COR-L47 (cell line): ENCODE results near the gene PTPN13.
"Not testable (repeated sequence)": the region's sequence is repeated elsewhere in the genome, so short reads cannot be mapped to it uniquely, and the experiment has no call there.

Source experiments
- DNase-seq: peaks from one replicate; lab custom pipeline; 2025; lab: John Stamatoyannopoulos, UW

The PTPN13 gene

DNA sequence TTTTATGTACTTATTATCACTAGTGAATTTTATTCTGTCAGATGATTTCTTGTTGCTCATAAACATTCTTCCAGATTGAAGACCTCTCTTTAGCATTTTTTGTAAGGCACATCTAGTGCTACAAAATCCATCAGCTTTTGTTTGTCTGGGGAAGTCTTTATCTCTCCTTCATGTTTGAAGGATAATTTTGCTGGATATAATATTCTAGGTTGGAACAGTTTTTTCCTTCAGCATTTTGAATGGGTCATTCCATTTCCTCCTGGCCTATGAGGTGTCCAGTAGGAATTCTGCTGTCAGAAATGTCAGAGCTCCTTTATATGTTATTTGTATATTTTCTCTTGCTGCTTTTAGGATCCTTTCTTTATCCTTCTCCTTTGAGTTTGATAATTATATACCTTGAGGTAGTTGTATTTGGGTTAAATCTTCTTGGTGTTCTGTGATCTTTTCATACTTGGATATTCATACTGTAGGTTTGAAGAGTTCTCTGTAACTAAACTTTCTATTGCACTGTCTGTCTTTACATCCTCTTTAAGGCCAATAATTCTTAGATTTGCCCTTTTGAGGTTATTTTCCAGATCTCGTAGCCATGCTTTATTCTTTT lies 58.3 kb downstream of the PTPN13 start:
- DNase-seq, result no peak

DNA sequence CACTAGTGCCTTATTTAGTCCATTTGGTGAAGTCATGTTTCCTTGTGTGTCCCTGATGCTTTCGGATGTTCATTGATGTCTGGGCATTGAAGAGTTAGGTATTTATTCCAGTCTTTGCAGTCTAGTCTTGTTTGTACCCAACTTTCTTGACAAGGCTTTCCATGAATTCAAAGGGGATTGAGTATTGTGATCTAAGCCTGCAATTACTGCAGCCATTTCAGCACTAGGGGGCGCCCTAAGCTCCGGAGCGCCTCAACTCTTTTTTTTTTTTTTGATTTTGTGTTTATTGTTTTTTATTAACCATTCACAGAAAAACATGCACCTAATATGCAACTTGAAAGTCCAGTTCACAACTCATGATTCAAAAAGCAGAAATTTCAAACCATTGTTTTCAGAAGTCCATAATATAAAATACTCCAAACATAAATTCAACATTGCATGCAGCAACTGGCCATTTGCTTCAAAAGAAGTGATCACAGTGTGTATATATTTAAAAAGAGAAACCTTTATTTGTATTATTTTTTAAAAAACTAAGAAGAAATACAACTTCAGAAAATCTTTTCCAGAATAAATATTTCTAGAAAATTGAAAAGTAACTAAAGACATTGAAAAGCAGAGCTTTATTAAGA lies 59.2 kb downstream of the PTPN13 start:
- DNase-seq, result no peak

DNA sequence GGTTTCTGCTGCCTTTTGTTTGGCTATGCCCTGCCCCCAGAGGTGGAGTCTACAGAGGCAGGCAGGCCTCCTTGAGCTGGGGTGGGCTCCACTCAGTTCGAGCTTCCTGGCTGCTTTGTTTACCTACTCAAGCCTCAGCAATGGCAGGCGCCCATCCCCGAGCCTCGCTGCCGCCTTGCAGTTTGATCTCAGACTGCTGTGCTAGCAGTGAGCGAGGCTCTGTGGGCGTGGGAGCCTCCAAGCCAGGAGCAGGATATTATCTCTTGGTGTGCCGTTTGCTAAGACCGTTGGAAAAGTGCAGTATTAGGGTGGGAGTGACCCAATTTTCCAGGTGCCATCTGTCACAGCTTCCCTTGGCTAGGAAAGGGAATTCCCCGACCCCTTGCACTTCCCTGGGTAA lies 62.7 kb downstream of the PTPN13 start:
- DNase-seq, result not testable (repeated sequence)

DNA sequence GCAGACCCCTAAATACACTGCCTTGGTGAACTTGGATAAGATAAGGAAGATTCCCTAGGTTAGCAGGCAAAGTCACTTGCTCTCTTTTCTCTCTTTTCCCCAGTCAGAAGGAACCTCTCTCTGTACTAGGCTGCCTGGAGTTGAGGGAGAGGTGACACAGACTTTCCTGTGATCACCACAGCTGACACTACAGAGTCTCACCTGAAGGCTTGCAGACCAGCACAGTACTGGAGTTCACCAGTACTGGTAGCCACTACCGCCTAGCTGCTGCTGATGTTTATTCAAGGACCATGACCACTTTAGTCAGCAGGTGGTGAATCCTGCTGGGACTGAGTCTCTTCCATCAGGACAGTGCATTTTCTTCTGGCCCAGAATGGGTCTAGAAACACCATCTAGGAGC lies 63.3 kb downstream of the PTPN13 start:
- no peak for DNase-seq

DNA sequence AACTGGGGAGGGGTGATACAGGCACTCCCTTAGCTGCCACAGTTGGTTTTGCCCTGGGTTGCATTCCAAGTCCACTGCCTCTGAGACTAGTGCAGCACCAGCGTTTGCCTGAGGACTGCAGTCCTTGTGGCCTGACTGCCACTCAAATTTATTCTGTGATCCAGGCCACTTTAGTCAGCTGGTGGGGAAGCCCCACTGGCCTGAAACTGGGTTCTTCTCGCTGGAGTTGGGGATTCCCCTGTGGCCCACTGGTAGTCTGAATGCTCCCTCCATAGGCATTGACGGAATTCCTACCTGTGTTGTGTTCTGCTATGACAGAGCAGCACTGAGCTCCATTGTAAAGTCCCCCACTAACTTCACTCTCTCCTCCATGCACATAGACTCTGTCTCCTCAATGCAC lies 63.8 kb downstream of the PTPN13 start:
- no peak for DNase-seq

DNA sequence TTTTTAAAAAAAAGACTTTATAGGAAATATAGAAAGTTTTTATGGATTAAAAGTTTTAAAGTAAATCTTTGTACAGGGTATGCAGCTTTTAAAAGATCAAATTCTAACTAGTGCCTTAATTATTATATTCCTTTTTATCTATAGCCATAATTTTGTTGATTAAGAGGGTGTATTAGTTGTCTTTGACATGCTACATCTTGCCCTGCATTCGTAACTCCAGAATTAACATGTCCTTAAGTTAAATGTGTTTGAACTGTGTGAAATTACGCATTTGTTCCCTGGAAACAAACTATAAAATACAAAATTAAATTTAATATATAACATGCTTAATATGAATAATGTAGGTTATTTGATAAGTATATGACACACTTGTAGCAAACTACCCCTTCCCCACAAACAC lies 66.3 kb downstream of the PTPN13 start:
- DNase-seq, result no peak

DNA sequence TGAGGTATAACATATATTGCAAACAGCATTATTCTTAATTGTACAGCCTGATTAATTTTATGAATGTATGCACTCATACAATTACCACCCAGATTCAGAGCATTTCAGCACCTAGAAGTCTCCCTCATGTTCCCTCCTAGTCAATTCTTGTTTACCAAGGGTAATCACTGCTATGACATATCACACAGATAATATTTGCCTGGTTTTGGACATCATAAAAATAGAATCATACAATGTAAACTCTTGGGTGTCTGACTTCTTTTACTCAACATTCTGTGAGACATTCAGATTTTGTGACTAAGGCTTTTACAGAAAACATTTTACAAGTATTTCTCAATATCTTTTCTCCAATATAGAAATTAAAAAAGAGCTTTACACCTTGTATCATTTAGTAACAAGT lies 66.9 kb downstream of the PTPN13 start:
- no peak for DNase-seq

DNA sequence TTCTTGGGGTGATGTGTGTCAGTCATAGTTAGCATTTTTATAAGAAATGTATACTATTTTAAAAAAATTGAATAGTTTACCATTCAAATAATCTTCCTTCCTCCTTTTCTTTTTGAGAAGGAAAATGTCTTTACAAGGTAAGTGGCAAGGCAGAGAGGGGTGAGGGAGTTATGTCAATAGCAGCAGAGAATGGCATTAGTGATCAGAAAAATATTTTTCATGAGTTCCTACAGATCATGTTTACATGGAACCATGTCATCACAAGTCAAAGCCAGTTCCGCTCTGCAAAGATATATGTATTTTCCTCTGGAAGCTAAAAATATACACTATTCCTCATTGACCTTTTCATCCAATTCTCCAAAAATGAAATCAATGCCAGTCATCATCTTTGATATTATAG lies 67.3 kb downstream of the PTPN13 start:
- no peak for DNase-seq

DNA sequence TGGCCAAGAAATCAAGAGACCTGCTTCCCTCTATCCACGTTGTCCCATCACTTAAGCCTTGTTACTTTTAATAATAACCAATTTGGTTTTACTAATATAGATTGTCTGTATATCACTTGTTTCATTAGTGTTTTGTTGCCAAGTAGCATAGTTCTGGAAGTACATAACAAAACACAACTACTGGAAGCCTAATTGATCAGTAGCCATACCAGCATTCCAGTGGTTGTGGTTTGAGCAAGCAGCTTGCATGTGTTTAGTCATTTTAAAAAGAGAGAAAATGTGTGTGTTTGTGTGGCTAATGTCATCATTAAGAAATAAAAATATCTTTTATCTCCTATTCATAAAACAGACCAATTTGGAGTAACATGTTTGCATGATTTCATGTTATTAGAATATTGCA lies 70.8 kb downstream of the PTPN13 start:
- no peak for DNase-seq

DNA sequence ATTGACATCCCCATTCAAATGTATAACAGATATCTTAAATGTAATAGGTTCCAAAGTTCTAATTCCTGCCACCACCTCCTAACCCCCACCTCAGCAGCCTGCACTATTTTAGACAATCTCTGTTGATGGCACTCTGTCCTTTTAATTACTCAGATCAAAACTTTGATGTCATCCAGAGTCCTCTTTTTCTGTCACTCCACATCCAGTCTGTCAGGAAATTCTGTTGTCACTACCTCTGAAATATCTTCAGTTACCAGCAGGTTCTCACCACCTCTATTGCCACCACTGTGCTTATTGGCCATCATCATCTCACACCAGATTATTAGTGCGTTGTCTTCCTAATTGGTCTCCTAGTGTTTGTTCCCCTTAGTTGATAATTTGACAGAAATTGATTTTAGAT lies 76.2 kb downstream of the PTPN13 start:
- no peak for DNase-seq

DNA sequence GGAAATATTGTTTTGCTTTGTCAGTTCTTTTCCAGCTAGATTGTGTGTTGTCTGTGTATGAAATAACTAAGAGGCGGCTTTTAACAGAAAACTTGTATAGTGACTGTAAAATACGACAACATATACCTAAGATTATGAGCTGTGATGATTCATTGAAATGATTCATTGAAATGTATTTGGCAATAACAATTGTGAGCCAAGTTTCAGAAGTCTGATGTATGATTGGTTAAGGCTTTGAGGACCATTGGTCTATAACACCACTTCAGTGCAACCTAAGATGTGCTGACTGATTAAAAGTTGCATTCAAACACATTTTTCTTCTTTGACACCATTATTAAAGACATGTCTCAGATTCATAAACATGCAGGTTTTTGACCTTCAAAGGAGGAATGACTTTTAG lies 76.6 kb downstream of the PTPN13 start:
- no peak for DNase-seq

DNA sequence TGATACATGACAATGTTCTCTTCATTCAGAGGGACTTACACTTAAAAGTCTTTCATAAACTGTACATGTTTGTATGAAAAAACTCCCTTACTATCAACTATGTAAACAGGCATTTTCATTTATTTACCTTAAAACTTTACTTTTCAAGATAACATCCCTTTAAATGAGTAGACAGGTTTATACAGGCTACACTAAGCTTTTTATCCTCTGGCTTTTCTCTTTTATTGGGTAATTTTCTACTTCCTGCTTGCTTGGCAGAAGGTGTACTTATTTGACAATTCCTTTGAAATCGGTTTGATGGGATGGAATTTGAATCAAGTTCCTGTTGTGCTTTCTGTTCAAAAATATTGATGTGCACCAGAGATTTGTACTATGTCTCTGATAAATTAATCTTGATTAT lies 81.4 kb downstream of the PTPN13 start:
- no peak for DNase-seq

DNA sequence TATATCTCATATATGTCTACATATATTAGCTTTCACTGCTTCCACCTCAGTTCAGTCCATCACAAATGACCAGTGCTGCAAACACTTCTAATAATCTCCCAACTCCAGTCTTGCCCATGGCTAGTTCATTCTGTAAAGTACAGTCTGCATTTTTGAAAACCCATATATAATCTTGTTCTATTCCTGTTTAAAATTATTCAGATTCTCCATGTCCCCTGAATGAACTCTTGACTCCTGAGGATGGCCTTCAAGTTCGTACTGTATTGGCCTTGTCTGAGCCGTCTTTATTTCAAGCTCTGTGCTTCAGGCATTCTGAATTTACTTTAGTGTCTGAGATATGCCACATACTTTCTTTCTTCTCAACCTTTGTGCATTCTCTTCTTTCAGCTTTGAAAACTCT lies 84.7 kb downstream of the PTPN13 start:
- no peak for DNase-seq

DNA sequence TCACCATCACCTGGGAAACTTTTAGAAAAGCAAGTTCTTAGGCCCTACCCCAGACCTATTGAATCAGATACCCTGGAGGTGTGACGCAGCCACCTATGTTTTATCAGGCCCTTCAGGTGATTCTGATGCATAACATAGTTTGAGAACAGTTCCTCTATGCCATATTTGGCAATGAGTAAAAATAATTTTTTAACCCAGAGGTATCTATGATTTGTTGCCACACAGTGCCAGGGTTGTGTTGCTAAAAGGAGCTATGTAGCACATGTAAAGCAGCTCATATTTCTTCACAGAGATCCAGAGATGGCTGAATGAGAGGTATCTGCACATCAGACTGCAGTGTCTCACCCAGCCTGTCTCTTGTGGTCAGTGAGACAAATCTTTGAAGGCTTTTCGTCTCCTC lies 85.3 kb downstream of the PTPN13 start:
- no peak for DNase-seq

DNA sequence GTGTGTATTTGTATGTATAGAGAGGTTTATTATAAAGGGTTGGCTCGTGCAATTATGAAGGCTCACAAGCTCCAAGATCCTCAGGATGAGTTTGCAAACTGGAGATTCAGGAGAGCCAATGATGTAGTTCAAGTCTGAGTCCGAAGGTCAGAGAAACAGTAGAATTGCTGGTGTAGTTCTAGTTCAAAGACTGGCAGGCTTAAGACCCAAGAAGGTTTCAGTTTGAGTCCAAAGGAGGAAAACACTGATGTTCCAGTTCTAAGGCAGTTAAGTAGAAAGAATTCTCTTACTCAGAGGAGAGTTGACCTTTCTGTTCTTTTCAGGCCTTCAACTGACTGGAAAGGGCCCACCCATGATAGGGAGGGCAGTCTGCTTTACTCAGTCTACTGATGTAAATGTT lies 89.1 kb downstream of the PTPN13 start:
- no peak for DNase-seq

DNA sequence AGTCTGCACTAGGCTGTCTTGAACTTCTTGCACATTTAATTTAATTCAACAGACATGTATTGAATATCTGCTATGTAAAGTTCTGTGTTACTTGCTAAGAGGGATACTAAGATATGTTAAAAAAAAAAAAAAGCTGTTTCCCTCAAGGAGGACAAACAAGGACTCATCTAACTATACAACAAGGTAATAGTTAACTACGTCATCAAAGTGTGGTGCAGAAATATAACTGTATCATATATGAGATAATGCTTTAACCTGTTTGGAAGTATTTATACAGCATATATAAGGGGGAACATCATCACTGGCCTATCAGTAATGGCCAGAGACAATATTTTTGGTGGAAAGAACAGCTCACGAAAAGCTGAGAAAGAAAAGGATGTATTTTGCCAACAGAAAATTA lies 89.9 kb downstream of the PTPN13 start:
- no peak for DNase-seq

DNA sequence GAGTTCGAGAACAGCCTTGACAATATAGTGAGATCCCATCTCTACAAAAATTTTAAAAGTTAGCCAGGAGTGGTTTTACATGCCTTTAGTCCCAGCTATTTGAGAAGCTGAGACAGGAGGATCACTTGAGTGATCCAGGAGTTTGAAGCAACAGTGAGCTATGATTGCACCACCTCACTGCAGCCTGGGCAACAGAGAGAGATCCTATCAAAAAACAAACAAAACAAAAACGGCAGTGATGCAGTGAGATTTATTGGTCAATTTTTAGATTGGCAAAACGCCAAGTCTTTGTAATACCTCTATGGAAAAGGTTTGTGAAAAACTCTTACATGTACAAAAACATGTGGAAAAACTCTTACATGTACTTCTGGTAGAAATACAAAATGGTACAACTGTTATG lies 91.3 kb downstream of the PTPN13 start:
- DNase-seq, result no peak

DNA sequence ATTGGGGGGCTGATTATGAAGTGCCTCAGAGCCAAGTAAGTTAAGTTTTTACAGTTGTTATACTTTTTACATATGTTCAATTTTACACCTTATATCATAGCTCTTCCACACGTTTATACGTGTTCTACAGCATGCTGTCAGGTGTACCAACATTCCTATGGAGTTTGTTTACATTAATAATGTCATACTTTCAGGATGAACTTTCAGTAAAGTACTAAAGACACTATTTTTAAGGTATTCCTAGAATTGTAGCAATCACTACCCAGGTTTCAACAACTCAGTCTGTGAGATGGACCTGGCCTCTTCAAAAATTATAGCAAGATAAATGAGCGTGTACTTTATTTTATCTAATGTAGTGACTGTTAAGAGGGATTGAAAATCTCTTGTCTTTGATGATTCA lies 92.6 kb downstream of the PTPN13 start:
- no peak for DNase-seq

DNA sequence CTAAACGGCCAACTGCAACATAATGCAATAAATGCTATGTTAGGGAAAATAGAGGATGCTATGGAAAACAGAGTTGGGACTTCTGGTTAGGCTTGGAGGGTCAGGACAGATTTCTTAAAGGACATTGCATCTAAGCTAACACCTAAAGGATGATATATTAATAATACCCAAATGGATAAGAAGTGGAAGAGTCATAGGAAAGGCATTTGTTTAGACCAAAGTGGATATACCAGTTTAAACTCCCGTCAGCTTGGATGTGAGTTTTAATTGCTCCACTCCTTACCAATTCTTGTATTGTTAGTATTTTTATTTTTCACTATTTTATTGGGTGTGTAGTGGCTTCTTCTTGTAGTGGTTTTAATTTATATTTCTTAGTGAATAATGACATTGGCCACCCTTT lies 93.9 kb downstream of the PTPN13 start:
- no peak for DNase-seq

DNA sequence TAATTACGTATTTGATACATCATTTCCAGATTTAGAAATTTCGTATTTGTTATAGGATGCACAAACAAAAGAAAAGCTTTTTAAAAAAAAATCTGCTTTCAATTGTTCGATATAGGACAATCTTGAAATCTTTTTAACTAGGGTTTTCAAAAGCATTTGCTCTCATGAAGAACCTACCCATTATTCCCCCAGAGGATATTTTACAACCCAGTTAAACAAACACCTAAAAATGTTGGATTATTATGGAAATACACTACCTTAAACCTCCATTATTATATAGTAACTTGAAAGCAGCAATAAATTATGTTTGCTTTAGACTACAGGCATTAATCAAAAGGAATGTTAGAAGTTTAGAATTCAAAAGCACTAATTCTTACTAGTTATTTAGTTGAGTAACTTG lies 110.5 kb downstream of the PTPN13 start:
- DNase-seq, result no peak

DNA sequence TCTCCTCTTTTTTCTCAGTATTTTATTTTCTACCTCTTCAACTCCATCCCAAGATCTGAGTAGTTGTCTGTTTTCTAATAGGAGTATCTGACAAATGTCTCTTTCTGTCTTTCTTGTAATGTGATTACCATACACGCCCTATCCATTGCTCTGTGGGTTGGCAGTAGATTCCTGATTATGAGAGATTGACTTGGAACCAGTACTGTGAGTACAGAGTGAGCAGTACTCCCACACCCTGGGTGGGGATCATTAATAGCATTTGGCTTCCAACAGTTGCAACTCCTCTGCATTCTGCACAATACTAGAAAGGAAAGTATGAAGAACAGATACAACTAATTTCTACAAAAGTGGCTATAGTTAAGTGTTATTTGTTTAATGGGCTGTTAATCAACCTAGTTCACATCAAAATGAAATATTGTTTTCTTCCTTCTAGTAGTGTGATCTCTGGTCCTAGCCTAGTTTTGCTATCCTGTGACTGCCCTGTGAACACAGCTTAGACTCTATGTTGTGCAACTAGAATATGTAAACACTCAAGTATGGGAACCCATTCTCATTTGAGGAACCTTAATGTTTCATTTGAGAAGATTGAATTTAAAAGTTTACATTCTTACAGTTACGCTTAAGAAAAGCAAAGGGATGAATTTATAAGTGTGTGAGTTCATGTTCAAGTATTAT lies 112.9 kb downstream of the PTPN13 start:
- DNase-seq, result no peak

DNA sequence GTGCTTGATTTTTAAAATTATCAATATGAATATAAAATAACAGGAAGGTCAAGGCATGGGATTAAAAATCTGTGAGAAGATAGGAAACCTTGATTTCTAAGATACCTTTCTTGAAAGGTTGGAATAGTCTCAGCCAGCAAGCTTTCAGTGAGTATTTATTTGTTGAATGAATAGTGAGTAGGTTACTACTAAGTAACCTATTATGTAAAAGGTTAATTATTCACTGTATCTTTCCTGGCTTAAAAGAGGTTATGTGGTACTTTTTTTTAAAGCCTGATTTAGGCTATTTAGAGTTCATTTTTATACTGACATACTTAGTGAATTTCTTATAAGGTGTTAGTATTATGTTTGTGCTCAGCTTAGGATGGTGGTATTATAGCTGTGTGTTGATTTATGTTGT lies 123.5 kb downstream of the PTPN13 start:
- DNase-seq, result no peak

DNA sequence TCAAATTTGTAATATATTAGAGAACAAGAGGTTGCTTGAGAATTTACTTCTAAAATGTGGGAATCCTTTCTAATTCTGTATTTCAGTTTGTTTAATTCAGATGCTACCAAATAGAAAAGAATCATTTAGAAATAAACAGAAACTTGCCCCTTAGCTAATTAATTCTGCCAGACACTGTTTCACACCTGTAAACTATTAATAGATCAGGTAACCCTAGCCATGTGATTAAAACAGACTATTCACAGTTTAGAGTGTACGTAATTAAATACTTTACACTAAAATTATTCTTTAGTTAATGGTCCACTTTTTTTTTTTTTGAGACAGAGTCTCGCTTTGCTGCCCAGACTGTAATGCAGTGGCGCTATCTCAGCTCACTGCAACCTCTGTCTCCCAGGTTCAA lies 124.0 kb downstream of the PTPN13 start:
- DNase-seq, result no peak

DNA sequence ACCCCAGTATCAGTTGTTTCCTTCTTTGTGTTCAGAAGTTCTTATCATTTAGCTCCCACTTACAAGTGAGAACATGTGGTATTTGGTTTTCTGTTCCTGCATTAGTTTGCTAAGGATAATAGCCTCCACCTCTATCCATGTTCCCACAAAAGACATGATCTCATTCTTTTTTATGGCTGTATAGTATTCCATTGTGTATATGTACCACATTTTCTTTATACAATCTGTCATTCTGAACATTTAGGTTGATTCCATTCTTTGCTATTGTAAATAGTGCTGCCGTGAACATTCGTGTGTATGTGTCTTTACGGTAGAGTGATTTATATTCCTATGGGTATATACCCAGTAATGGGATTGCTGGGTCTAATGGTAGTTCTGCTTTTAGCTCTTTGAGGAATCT lies 125.0 kb downstream of the PTPN13 start:
- DNase-seq, result not testable (repeated sequence)
